ENCODE data around the gene METTL18.
"Not testable (repeated sequence)": the region's sequence is repeated elsewhere in the genome, so short reads cannot be mapped to it uniquely, and the experiment has no call there.

Gene METTL18

GRCh38 chr1:169794530-169795416 is at the start of gene METTL18:
Gene METTL18, minus strand, starts transcription at chr1:169794907. Its CDS starts 1,212 bp downstream, at chr1:169793695.
- peak; percentile 92 for DNase-seq

DNA sequence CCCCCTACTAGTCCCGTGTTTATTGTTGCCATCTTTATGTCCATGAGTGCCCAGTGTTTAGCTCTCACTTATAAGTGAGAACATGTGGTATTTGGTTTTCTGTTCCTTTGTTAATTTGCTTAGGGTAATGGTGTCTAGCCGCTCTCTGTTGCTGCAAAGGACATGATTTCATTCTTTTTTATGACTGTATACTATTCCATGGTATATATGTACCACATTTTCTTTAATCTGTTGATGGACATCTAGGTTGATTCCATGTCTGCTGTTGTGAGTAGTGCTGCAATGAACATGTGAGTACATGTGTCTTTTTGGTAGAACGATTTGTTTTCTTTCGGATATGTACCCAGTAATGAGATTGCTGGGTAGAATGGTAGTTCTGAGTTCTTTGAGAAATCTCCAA is 44.2 kb upstream of the METTL18 start:
- DNase-seq, result no peak

DNA sequence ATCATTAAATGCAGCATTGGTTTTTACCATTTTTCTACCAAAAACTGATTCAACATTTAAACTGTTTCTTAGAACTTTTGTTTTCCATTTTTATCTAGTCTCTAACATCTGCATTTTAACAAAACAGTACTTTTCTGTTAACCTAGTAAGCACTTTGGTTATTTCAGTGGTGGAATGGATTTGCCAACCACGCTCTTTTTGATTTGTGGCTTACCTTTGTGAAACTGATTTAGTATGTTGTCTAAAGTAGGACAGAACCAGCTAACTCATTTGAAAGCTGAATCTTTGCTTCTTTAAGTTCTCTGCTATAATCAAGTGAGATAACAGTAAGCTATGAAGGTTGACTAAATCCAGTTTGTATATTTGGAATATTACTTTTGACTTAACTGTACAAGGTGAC is 41.5 kb upstream of the METTL18 start:
- DNase-seq, result no peak

GRCh38 chr1:169835647-169836046 is 40.9 kb upstream of the METTL18 start:
- no peak for DNase-seq

DNA sequence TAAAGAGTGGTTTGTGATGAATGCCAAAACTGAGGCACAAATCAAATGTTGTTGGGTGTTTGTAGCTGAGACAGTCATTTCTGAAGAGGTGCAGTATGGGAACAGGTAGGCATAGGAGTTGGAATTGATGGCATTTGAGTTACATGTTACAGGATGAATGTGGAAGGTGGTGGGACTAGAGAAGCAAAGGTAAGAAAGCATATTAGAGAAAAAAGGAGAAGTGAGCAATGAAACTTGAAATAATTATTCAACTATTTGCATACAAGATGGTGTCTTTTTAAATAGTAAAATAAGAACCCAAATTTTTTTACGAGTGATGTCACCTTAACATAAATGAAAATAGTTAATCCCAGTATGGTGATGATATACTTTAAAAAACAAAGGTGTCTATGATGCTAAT is 40.2 kb upstream of the METTL18 start:
- DNase-seq, result no peak

GRCh38 chr1:169833179-169833901 is 38.6 kb upstream of the METTL18 start:
- no peak for DNase-seq

GRCh38 chr1:169829671-169830070 is 35.0 kb upstream of the METTL18 start:
- no peak for DNase-seq

DNA sequence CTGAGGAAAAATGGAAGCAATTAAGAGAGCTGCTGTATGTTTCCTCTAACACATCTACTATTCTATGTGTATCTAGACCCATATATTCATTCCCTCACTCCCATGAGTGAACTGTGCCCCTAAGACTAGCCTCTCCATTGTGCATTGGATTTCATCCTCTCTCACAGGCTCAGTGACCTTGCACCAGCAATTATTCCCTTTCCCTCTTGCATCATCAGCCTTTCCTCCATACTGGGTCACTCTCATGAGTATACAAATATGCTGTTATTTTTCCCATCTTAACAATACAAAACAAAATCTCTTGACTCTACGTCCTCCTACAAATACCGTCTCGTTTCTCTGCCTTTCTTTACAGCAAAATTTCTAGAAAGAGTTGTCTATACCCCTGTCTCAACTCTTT is 29.4 kb upstream of the METTL18 start:
- DNase-seq, result no peak

GRCh38 chr1:169821500-169821899 is 26.8 kb upstream of the METTL18 start:
- DNase-seq, result no peak

DNA sequence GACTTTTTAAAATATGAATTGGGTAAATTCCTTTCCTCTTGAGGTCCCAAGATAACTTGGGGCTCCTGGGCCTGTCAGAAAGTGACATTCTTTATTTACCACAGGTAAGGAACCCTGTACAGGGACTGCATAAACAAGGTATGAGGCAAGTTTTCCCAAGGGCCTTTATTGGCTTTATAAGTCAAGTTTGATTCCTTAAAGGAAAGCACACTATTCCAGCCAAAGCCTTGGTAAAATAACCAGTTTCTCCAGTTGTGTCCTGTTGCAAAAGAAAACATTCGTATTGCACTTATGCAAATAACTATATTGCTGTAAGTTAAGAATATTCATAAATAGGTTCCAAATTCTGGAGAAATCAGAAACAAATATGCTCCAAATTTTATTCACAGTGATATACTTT is 21.9 kb upstream of the METTL18 start:
- DNase-seq, result no peak

DNA sequence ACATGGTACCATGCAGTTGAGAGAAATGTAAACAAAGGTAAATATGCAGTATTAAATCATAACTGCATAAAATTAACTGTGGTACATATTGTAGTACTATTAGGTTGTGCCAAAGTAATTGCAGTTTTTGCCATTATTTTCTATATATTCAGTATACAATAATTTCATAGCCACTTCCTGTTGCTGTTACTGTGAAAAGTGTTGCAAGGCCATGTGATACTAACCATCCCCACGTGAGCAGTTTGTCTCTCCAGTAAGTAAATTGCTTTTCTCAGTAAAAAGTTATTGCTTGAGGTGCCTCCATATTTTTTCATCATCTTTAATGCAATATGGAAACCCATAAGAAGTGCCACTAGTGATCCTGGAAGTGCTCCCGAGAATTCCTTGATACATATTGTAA is 19.6 kb upstream of the METTL18 start:
- DNase-seq, result no peak

DNA sequence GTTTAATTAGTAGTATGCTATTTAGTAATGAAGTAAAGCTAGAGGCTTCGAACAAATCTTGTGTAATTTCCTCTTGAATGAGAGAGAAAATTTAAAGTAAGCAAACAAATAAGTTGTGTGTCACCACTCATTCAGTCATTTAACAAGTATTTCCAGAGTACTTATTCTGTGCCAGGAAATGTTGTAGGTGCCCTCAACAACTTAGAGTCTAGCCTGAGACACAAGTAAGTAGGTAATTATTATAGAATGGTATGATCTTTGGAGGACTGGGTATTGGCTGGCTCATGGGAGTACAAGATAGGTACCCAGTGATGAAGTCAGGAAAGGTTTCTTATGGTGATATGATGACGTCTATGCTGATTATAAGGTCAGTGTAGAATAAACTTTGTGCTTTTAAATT is 17.4 kb upstream of the METTL18 start:
- no peak for DNase-seq

DNA sequence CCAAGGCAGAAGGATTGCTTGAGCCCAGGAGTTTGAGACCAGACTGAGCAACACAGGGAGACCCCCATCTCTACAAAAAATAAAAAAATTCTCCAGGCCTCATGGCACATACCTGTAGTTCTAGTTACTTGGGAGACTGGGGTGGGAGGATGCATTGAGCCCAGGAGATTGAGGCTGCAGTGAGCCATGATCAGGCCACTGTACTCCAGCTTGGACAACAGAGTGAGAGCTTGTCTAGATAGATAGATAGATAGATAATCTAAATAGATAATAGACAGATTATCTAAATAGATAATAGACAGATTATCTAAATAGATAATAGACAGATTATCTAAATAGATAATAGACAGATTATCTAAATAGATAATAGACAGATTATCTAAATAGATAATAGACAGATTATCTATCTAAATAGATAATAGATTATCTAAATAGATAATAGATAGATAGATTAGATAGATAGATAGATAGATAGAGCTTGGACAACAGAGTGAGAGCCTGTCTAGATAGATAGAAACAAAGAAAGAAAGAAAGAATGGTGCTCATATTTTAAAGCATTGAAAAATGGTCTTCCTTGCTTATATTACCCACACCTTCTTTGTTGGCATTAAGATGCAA is 16.8 kb upstream of the METTL18 start:
- DNase-seq, result not testable (repeated sequence)

DNA sequence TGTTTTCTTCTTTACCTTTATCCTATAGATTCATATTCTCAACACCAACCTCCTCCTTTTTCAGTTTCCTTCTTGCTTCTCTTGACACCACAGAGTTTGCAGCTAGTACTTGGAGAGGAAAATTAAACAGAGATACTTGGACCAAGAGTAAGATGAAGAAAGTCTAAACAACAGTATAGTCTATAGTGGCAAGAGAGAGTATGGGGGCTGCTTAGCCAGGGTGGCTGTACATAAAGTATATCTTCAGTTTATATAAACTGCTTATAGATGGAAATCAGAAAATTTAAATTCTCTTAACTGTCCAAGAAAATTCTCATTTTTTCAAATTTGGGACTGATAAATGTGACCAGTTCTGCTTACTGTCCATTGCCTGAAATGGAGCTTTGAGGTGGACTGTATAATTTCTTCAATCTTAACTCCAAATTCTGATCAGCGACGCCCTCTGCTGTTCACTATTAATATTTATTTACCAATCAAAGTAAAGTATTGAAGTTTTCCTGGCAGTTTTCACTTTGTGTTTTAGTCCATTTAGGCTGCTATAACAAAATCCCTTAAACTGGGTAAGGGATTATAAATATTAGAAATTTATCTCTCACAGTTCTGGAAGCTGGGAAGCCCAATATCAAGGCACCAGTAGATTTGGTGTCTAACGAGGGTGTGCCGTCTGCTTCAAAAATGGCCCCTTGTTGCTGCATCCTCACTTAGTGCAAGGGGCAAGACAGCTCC is 14.8 kb upstream of the METTL18 start:
- DNase-seq, result no peak

- DNase-seq, result no peak
Observed at GRCh38 chr1:169804941-169805340, 10.2 kb upstream of the METTL18 start.

- DNase-seq, result no peak
Observed at GRCh38 chr1:169802888-169803287, 8.2 kb upstream of the METTL18 start.

GRCh38 chr1:169797281-169797680 is 2.6 kb upstream of the METTL18 start:
- DNase-seq, result no peak

GRCh38 chr1:169796274-169796810 is 1.6 kb upstream of the METTL18 start:
- no peak for DNase-seq

DNA sequence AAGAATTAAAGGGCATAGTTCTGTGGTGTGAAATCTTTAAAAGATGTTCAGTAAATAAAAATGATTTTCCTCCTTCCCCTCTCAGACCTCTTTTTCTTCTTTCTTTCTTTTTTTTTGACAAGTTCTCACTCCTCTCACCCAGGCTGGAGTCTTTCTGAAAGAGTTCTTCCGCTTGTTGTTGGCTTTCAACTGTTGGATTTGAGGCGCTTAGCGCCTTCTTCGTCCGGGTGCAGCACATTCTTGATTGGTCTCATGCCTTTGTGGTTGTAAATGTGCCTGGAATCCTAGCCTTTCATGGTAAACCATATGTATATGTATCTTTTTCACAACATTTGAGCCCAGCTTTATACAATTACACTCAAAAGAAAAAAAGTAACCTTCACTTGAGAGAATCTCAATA is 980 bp upstream of the METTL18 start:
- no peak for DNase-seq

- DNase-seq, result no peak
Observed at GRCh38 chr1:169793730-169794129, 977 bp downstream of the METTL18 start.

DNA sequence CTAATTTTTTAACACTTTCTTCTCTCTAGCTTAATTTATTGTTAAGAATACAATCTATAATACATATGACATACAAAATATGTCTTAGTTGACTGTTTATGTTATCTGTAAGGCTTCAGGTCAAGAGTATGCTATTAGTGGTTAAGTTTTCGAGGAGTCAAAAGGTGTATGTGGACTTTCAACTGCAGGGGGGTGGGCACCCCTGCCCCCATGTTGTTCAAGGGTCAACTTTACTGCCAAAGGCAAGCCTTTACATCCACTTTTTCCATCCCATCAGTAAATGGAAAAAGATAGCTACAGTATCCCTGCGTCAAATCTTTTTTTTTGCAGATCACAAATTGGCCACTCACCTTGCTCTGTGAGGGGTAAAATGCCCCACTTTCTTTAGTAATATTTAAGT is 6.3 kb downstream of the METTL18 start:
- DNase-seq, result no peak

GRCh38 chr1:169786974-169787373 is 7.7 kb downstream of the METTL18 start:
- DNase-seq, result no peak

DNA sequence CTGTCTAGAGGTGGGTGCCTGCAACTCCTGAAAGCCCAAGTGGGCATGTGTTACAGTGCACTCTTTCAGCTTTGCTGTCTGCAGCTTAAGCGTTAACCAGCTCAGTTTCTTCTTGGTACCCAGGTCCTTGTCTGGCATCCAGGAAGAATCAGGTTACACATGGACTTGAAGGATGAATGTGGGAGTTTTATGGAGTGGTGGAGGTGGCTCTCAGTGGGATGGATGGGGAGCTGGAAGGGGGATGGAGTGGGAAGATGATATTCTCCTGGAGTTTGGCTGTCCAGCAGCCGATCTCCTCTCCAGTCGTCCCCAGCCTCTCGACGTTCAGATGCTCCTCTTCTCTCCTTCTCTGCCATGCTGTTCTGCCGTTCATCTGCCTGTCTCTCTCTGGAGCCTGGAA is 9.4 kb downstream of the METTL18 start:
- no peak for DNase-seq

Measured in CD4-positive, alpha-beta T cell treated with Interleukin-15 for 1 hour (primary cell).